GM12878 (cell line): Measurements from ENCODE around the gene TPM4. TPM values are rescaled to one million over a fixed set of nuclear protein-coding genes. Genes with fewer than 3 reads are reported as not detected.

ENCODE experiments used
- ATF7 ChIP-seq: fragments of 450-650 bp; IDR thresholded peaks from 2 replicates; pipeline ENCODE4 v1.6.1; 2016; ENCODE audit warnings: low read depth, mild to moderate bottlenecking
- BMI1 ChIP-seq: fragments of 450-650 bp; IDR thresholded peaks from 2 replicates; pipeline ENCODE4 v1.6.1; 2016; ENCODE audit warnings: mild to moderate bottlenecking, moderate library complexity, borderline replicate concordance
- IRF3 ChIP-seq: fragments of 450-650 bp; IDR thresholded peaks from 2 replicates; pipeline ENCODE4 v1.6.1; 2014; ENCODE audit warnings: mild to moderate bottlenecking
- MLLT1 ChIP-seq: fragments of 450-650 bp; IDR thresholded peaks from 2 replicates; pipeline ENCODE4 v1.6.1; 2016; ENCODE audit warnings: mild to moderate bottlenecking
- MTA3 ChIP-seq: IDR thresholded peaks from 2 replicates; pipeline ENCODE4 v1.6.1; 2012; ENCODE audit warnings: low read length, inconsistent platforms, borderline replicate concordance
- MYC ChIP-seq: IDR thresholded peaks from 2 replicates; pipeline ENCODE4 v1.6.1; 2011; ENCODE audit warnings: mild to moderate bottlenecking, low read length, moderate library complexity, inconsistent platforms; ENCODE audit not compliant: insufficient read depth, insufficient replicate concordance, insufficient read length, severe bottlenecking
- NBN ChIP-seq: fragments of 450-650 bp; IDR thresholded peaks from 2 replicates; pipeline ENCODE4 v1.6.1; 2016
- NFYB ChIP-seq: IDR thresholded peaks from 2 replicates; pipeline ENCODE4 v1.6.1; 2011; ENCODE audit warnings: low read depth, mild to moderate bottlenecking, low read length, improper control_type of control experiment, moderate library complexity; ENCODE audit not compliant: insufficient read depth
- POLR2AphosphoS2 ChIP-seq: IDR thresholded peaks from 2 replicates; pipeline ENCODE4 v1.6.1; 2011; ENCODE audit warnings: low read depth, mild to moderate bottlenecking, low read length, improper control_type of control experiment, moderate library complexity
- RAD21 ChIP-seq: IDR thresholded peaks from 2 replicates; pipeline ENCODE4 v1.6.1; 2011; ENCODE audit warnings: mild to moderate bottlenecking, low read depth, low read length, moderate library complexity; ENCODE audit not compliant: insufficient read depth
- ZNF217 ChIP-seq: fragments of 450-650 bp; IDR thresholded peaks from 2 replicates; pipeline ENCODE4 v1.6.1; 2017; ENCODE audit warnings: antibody characterized with exemption, mild to moderate bottlenecking
- polyA plus RNA-seq, 11 experiments: library from polyadenylated mRNA; depleted of rRNA in 4 of 11; unstranded in 6 of 11; stranded (reverse) in 5 of 11; fragments of >200 nt; fragmentation: Nextera tagmentation in 4 of 11; fragmentation: Illumina TruSeq in 1 of 11; extraction: Ambion mirVana in 4 of 11; extraction: Trizol in 1 of 11; gene quantifications; 1 replicate in 1 of 11; 2 replicates in 10 of 11; pipeline versions ENCODE4 v1.2.1 to v1.2.3, GENCODE V29; 2011 to 2016; ENCODE audit warnings: inconsistent platforms in 2 of 11, missing spikeins in 2 of 11, low read depth in 1 of 11
- total RNA-seq, 4 experiments: library from RNA; depleted of rRNA in 3 of 4; stranded (reverse); fragments of >200 nt in 3 of 4; fragmentation: Illumina TruSeq in 1 of 4; extraction: Trizol in 1 of 4; gene quantifications; 2 replicates each; pipeline versions ENCODE4 v1.2.1 to v1.2.3, GENCODE V29; 2013 to 2021

The TPM4 gene
- total and polyA plus RNA-seq, 10 of the 15 experiments (the other 5 are each of a cell fraction or from before 2014, with no cell fraction given) = 183 to 620 (median 407) TPM

GRCh38 chr19:16075430-16076153 is 703 bp upstream of the TPM4 start (continued):
- TF ChIP-seq IRF3 = no peak
- TF ChIP-seq MTA3 = peak; percentile 38; the same call in 1 of the 2 replicates
- peak; percentile 71; the same call in 1 of the 2 replicates for TF ChIP-seq ZNF217
- no peak for TF ChIP-seq RAD21
- no peak for TF ChIP-seq MYC
- peak; percentile 70; the same call in 1 of the 2 replicates for TF ChIP-seq NBN
- TF ChIP-seq ATF7 = no peak
- TF ChIP-seq POLR2AphosphoS2 = no peak
- TF ChIP-seq MLLT1 = 0 out of 2 replicates have a peak, but pooled peaks have one; percentile 39
- TF ChIP-seq NFYB = no peak
- peak; percentile 9; the same call in 1 of the 2 replicates for TF ChIP-seq BMI1
